Coronary artery (tissue), 2 donors: Measurements from ENCODE around the gene DCDC2C.

Experiments used
- DNase-seq: peaks from one replicate; pipeline ENCODE4 v3.0.0-alpha.2; 2017; ENCODE audit warnings: low spot score
- H3K27ac ChIP-seq, 2 donors: fragments of 200-600 bp; sonication (generic); one replicate each; pipeline ENCODE4 v1.5.1; 2016 to 2019
- H3K4me3 ChIP-seq: fragments of 200-600 bp; sonication (generic); 2 replicates; pipeline ENCODE4 v1.5.1; 2016; ENCODE audit warnings: mild to moderate bottlenecking, moderate library complexity
- CTCF ChIP-seq: fragments of 200-600 bp; sonication (generic); IDR thresholded peaks from one replicate; pipeline ENCODE4 v1.5.1; 2019; ENCODE audit warnings: antibody characterized with exemption

Gene DCDC2C

GRCh38 chr2:3830796-3831195, 127.4 kb downstream of the DCDC2C start:
- Histone ChIP-seq H3K27ac (no peak overlapping the region), H3K4me3 (no peak overlapping the region)
- no peak for TF ChIP-seq CTCF
- DNase-seq, result no peak

GRCh38 chr2:3837086-3837485, 133.7 kb downstream of the DCDC2C start:
- H3K4me3 ChIP-seq, result no peak overlapping the region
- TF ChIP-seq CTCF, result no peak
- no peak overlapping the region for H3K27ac ChIP-seq
- DNase-seq, result no peak

DNA sequence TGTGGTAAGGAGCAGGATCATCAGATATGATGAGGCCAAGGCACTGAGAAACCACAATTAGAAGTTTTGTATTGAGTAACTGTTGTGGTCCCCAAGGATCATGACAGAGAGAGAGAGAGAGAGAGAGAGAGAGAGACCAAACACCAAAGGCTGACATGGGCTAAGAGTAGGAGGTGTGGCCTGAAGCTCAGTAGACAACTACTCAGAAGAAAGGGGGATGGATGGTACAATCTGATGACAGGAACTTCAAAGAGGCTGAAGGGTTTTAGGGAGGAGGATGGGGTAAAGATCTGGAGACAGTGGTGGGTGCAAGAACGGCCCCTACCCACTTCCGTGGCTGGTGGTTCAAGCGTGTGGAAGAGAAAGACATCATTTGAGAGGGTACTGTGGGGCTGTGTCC, 135.0 kb downstream of the DCDC2C start:
- TF ChIP-seq CTCF, result no peak
- Histone ChIP-seq H3K27ac (no peak overlapping the region), H3K4me3 (no peak overlapping the region)
- no peak for DNase-seq

- DNase-seq, result no peak
- TF ChIP-seq CTCF, result no peak
- Histone ChIP-seq H3K4me3 (no peak overlapping the region), H3K27ac (no peak overlapping the region)
These were observed 136.1 kb downstream of the DCDC2C start for GRCh38 chr2:3839476-3839875.

DNA sequence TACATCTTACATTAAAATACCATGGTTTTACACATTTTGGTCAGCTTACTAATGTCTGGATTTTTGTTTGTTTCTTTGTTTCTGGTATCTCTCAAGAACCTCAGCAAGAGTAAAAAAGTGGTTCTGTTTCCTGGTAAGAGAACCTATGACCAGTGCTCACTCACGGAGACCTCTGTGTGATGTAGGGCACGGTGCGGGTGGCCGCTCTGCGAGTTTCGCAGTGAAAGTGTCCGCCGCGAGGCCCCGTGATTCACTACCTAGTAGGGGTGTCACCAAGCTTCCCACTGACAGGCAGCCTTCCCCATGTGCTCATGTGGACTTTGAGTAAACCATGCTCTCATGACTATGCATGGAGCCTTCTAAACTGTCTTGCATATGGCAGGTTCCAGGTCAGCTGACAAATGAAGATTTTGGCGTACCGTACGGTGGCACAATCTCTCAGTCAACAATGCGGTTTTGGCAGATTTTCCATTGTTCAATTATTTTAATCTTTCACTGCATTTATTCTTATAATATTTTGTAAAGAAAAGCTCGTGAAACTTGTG, 137.3 kb downstream of the DCDC2C start:
- Histone ChIP-seq H3K4me3 (no peak overlapping the region), H3K27ac (no peak overlapping the region)
- DNase-seq, result no peak
- no peak for TF ChIP-seq CTCF

GRCh38 chr2:3847397-3848052, 144.2 kb downstream of the DCDC2C start:
- no peak for TF ChIP-seq CTCF
- no peak overlapping the region for H3K27ac ChIP-seq
- DNase-seq, result no peak
- no peak overlapping the region for H3K4me3 ChIP-seq

DNA sequence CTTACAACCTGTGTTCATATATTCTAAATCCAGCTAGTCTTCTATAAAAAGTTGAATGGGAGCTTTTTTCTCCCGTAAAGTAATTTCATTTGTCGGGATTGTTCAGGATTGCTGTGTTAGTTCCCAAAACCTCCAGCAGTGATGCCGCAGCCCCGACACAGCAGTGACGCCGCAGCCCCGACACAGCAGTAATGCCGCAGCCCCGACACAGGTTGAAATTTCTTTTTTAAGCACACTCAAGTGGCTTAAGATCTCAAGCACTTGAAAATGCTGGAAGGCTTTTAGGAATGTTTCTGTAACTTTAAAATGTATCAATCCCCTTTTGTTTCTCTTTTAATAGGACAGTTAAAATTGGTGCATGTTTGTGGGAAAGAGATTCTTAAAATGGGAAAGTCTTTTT, 145.4 kb downstream of the DCDC2C start:
- H3K4me3 ChIP-seq, result no peak overlapping the region
- no peak for DNase-seq

More for the DNA sequence above, 145.4 kb downstream of the DCDC2C start:
- no peak for TF ChIP-seq CTCF
- no peak overlapping the region for H3K27ac ChIP-seq
